Activated CD4-positive, alpha-beta T cell treated with anti-CD3 and anti-CD28 coated beads for 24 hours (primary cell): ENCODE data around the gene GINS1.

Experiments
- DNase-seq, 2 donors: peaks; one replicate each; pipeline ENCODE4 v3.0.0-alpha.2; 2020; ENCODE audit warnings: low read depth in 2 of 2

The GINS1 gene

GRCh38 chr20:25476106-25477013, 68.9 kb downstream of the GINS1 start:
- no peak for DNase-seq

- no peak for DNase-seq
Measured at GRCh38 chr20:25477014-25477882, 69.8 kb downstream of the GINS1 start.

GRCh38 chr20:25478889-25479568, 71.6 kb downstream of the GINS1 start:
- no peak for DNase-seq

- no peak for DNase-seq
Measured at GRCh38 chr20:25479638-25480037, 72.2 kb downstream of the GINS1 start.

GRCh38 chr20:25480156-25480555, 72.7 kb downstream of the GINS1 start:
- DNase-seq = no peak

DNA sequence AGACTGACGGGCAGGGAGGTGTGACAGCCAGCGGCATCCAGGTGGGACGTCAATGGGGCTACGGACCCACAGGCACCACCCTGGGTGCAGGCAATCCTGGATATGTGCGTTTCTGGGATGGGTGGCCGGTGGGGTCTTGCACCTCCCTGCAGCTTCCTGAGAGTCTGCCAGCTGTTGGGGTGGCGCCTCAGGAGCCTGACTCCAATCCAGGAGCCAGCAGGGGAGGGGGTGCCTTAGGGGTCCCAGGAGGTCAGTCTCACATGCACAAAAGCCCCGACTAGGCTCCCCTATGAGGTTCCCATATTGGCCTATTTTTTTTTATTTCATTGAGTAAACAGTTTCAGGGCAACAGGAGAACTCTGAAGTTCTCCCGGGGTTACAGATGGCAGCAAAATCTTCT, 73.3 kb downstream of the GINS1 start:
- DNase-seq = no peak

DNA sequence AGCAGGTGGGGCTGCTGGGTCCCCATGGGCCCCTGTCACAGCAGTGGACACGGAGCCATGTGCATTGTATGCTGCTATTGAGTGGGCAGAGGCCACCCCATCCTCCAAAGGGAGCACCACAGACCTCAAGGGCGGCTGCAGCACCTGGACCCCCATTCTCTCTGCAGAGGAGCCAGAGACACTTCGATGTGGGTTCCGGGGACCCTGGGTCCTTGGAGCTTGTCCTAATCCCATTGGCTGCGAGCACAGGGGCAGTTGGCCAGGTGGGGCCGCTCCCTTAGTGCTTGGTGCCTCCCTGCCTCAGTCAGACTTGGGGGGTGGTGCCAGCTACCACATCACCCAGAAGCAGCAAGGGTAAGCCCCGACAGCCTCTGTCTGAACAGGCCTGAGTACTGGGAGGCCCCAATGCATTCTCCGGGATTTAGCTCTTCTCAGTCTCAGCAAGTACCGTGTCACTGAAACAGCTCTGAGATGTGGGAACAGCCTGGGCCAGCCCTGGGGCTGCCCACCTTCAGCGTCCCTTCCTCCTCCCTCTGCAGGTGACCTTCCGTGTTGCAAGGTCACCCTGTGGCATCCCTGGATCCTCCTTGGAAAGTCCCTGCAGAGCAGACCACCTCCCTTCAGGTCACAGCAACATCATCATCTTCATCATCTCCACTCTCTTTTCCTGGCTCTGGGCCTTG, 73.9 kb downstream of the GINS1 start:
- DNase-seq = no peak

- DNase-seq = no peak
Measured at GRCh38 chr20:25481918-25482253, 74.4 kb downstream of the GINS1 start.

- no peak for DNase-seq
Measured at GRCh38 chr20:25483431-25484132, 76.1 kb downstream of the GINS1 start.

DNA sequence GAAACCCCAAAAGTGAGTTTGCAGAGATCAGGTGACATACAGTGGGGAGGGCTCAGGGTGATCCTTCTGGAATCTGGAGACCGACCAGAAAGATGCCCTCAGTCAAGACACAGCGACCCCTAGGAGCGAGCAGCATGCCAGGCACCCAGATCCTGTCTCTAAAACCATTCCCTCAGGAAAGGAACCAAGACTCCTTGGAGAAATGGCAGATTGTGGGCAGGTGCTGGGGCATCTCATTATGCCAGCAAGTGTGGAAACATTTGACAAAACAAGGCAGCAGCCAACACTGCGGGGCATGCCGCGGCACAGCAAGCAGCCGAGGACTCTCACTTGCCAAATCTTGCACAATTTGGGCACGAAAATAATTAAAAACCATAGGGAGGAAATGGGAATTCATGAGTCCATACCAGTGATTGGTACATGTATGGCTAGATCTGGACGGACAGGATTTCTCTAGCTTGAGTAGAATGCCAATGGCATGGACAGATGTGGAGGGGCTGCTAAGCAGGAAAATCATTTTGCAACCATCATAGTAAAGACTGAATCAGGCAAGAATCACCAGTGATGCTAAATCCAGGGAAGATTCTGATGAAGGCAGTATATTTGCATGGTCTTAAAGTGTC, 76.9 kb downstream of the GINS1 start:
- DNase-seq = no peak

DNA sequence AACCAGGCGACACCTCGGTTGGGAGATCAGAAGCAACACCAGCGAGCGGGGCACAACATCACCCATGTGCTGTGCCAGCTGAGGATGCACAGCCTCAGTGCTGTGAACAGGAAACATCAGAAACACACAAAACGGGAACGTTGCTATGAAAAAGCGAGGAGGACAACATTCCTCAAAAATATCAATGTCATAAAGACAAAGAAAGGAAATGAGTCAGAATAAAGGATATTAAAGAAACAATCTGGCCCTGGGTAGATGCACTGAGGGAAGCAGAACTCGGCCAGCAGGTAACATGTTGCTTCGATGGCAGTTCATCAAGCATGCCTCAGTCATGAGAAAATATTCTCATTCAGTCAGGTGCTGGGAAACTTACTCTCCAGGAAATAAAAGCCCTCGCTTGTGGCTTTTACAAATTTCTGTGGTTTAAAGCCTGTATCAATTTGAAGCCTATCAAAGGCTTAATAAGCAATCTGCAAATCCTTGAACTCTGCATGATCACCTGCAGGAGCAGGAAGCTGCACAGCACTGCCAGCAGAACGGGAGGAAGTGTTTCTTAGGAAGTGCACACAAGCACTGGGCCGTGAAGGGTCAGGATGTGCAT, 77.5 kb downstream of the GINS1 start:
- DNase-seq = no peak

- no peak for DNase-seq
Measured at GRCh38 chr20:25485872-25486271, 78.4 kb downstream of the GINS1 start.

- DNase-seq = no peak
Measured at GRCh38 chr20:25486377-25486776, 78.9 kb downstream of the GINS1 start.

- no peak for DNase-seq
Measured at GRCh38 chr20:25487306-25487705, 79.8 kb downstream of the GINS1 start.

GRCh38 chr20:25487975-25488374, 80.5 kb downstream of the GINS1 start:
- no peak for DNase-seq

DNA sequence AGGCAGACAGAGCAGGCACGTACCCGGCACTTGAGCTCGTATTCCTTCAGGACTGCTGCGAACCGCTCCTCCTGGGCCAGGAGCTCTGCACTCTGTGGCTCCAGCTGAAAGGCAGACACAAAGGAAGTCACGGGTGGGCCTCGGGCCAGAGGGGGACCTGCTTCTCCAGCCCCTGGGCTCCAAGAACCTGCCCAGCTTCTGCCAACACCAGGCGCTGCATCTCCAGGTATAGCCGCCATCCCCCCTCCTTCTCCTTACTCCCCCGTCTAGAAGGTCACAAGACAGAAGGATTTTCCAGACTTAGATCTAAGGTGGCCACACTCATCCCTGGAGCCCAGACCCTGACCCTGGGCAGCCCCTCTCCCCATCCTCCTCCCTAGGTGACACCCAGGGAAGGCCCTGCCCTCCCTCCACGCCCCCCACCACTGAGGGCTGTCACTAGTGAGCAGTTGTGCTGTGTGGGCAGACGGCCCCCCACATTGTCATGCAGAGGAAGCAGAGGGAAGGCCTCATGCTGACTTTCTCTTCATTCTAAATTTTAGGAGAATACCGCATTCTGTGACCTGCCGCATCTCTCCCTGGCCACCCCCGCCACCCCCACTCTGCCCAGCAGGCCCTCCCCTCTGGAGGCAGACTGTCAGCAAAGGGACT, 81.9 kb downstream of the GINS1 start:
- no peak for DNase-seq

DNA sequence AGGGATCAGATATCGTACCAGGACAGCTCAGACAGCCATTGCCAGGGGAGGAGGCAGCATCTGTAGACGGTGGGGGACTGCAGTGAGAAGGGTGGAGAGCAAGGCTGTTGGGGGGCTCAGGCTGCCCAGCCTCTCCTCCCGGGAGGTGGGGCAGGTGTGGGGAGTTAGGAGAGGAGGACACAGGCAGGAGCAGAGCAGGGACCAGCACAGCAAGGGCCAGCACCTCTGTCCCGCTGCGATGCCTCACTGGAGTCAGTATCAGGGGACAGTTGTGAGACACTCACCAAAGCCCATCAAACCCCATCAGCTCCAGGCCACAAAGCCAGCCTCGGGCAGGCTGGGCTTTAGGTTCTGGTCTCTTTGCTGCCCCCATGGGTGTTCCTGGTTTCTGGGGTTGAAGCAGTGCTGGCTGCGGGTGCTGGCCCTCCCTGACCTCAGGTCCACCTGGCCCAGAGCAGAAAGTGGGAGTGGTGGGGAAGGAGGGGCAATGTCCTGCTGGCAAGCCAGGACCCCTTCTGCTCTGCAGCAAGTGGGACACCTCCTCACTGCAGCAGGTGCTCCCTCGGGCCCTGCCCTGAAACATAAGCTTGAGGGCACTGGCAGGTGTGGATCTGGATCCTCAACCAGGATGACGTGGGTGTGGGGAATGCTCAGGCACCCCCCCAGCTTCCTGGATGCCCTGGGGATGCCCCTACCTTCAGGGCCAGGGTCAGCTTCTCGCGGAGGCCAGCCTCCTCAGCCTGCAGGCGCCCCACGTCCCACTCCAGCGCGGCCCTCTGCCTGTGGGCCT, 83.4 kb downstream of the GINS1 start:
- DNase-seq = no peak

GRCh38 chr20:25491446-25492038, 84.1 kb downstream of the GINS1 start:
- no peak for DNase-seq
